ENCODE measurements around the gene PNPLA7. TPM values are rescaled to one million over a fixed set of nuclear protein-coding genes. Genes with fewer than 3 reads are reported as not detected.

The PNPLA7 gene
- total and polyA plus RNA-seq, 2 of the 13 experiments (the other 11 are each of a cell fraction or from before 2014, with no cell fraction given), result 0.42 to 1.5 TPM

DNA sequence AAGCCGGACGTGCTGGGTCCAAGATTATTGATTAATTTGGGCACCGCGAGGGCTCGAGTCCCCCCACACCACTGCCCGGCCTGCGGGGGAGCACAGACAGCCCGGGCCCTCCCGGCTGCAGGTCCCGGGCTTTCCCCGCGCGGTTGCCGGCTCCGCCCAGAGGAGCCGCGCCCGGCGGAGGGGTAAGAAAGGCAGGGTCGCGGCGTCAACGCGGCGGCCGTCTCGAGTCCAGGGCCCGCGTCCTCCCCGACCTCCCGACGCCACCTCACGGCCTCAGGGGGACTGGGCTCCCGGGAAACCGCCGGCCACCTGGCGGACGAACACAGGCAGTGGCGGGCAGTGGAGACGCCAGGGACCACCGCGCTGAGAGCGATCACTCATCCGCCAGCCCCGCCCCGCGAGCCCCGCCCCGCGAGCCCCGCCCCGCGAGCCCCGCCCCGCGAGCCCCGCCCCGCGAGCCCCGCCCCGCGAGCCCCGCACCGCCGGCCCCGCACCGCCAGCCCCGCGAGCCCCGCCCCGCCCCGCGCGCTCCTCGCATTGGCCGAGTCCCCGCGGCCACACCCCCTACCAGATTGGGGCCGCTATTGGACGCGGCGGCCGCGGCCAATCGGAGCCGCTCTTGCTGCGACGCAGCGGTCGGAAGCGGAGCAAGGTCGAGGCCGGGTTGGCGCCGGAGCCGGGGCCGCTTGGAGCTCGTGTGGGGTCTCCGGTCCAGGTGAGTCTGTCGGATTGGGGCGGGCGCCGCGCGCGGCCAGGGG lies 1.2 kb upstream of the PNPLA7 start, which contains the start of gene MRPL41 (continued):
- TF ChIP-seq KDM1A (CRISPR knock-in tag; IDR thresholded peaks at IDR 0.05) (no peak), ZNF101 (CRISPR knock-in tag; IDR thresholded peaks at IDR 0.05; ENCODE audit: borderline replicate concordance, low read depth) (no peak), CCAR2 (optimal IDR thresholded peaks at IDR 0.05; ENCODE audit: low read depth, low read length) (no peak), CBX2 (IDR thresholded peaks at IDR 0.05; ENCODE audit: low read depth, low read length) (no peak), CBX2 (CRISPR knock-in tag; IDR thresholded peaks at IDR 0.05; ENCODE audit: low read depth) (no peak), ZNF329 (CRISPR knock-in tag; IDR thresholded peaks at IDR 0.05; ENCODE audit: low read depth) (no peak), TCF12 (IDR thresholded peaks at IDR 0.05) (no peak), TCF12 (CRISPR knock-in tag; IDR thresholded peaks at IDR 0.05) (no peak), GFI1 (CRISPR knock-in tag; IDR thresholded peaks at IDR 0.05; ENCODE audit: borderline replicate concordance) (no peak), ZNF598 (CRISPR knock-in tag; IDR thresholded peaks at IDR 0.05; ENCODE audit: borderline replicate concordance) (no peak), ZSCAN25 (CRISPR knock-in tag; IDR thresholded peaks at IDR 0.05) (no peak), TBL1XR1 (IDR thresholded peaks at IDR 0.05; ENCODE audit: borderline replicate concordance, low read length, partially characterized antibody) (no peak), ZNF44 (CRISPR knock-in tag; IDR thresholded peaks at IDR 0.05) (no peak), MAFF (IDR thresholded peaks at IDR 0.05; ENCODE audit: low read depth, low read length) (no peak), TRIM24 (CRISPR knock-in tag; IDR thresholded peaks at IDR 0.05) (no peak), ZNF746 (CRISPR knock-in tag; IDR thresholded peaks at IDR 0.05) (no peak), ZNF691 (CRISPR knock-in tag; IDR thresholded peaks at IDR 0.05; ENCODE audit: borderline replicate concordance, low read depth) (0 out of 2 replicates have a peak, but pooled peaks have one; percentile 23), ELF1 (CRISPR knock-in tag; IDR thresholded peaks at IDR 0.05) (peak; percentile 69), FLYWCH1 (CRISPR knock-in tag; IDR thresholded peaks at IDR 0.05) (no peak), NFYB (CRISPR knock-in tag; IDR thresholded peaks at IDR 0.05) (peak; percentile 85), KLF15 (CRISPR knock-in tag; IDR thresholded peaks at IDR 0.05; ENCODE audit: borderline replicate concordance) (peak; percentile 37; the same call in 1 of the 2 replicates), ZNF792 (CRISPR knock-in tag; IDR thresholded peaks at IDR 0.05) (no peak), ZNF136 (CRISPR knock-in tag; IDR thresholded peaks at IDR 0.05; ENCODE audit: low read depth) (no peak), NFYC (CRISPR knock-in tag; IDR thresholded peaks at IDR 0.05) (peak; percentile 89), ZNF644 (CRISPR knock-in tag; IDR thresholded peaks at IDR 0.05; ENCODE audit: low read depth) (no peak), SAP130 (CRISPR knock-in tag; IDR thresholded peaks at IDR 0.05; ENCODE audit: low read depth) (peak; percentile 84), ZKSCAN1 (IDR thresholded peaks at IDR 0.05; ENCODE audit: low read length) (no peak), FOXP1 (IDR thresholded peaks at IDR 0.05) (no peak), FOXP1 (CRISPR knock-in tag; IDR thresholded peaks at IDR 0.05) (no peak), RBM39 (IDR thresholded peaks at IDR 0.05; ENCODE audit: low read depth, low read length, poor library complexity, severe bottlenecking) (no peak)
- TF ChIP-seq, protein P1, sequence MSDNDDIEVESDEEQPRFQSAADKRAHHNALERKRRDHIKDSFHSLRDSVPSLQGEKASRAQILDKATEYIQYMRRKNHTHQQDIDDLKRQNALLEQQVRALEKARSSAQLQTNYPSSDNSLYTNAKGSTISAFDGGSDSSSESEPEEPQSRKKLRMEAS (IDR thresholded peaks at IDR 0.05), result peak; percentile 70
- TF ChIP-seq, protein P2, sequence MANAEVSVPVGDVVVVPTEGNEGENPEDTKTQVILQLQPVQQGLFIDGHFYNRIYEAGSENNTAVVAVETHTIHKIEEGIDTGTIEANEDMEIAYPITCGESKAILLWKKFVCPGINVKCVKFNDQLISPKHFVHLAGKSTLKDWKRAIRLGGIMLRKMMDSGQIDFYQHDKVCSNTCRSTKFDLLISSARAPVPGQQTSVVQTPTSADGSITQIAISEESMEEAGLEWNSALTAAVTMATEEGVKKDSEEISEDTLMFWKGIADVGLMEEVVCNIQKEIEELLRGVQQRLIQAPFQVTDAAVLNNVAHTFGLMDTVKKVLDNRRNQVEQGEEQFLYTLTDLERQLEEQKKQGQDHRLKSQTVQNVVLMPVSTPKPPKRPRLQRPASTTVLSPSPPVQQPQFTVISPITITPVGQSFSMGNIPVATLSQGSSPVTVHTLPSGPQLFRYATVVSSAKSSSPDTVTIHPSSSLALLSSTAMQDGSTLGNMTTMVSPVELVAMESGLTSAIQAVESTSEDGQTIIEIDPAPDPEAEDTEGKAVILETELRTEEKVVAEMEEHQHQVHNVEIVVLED (CRISPR knock-in tag; IDR thresholded peaks at IDR 0.05; ENCODE audit: borderline replicate concordance), result no peak; the same call in 1 of the 2 replicates

Measured in HepG2 (cell line).